A549 (cell line): ENCODE data around the gene PDS5A.

Source experiments
- ESRRA ChIP-seq: fragments of 150-350 bp; IDR thresholded peaks from 2 replicates; pipeline ENCODE4 v1.6.1; 2014; ENCODE audit warnings: mild to moderate bottlenecking, low read length, borderline replicate concordance
- ZFP36 ChIP-seq: fragments of 450-650 bp; IDR thresholded peaks from 2 replicates; pipeline ENCODE4 v1.6.1; 2014; ENCODE audit warnings: borderline replicate concordance; ENCODE audit not compliant: partially characterized antibody

DNA sequence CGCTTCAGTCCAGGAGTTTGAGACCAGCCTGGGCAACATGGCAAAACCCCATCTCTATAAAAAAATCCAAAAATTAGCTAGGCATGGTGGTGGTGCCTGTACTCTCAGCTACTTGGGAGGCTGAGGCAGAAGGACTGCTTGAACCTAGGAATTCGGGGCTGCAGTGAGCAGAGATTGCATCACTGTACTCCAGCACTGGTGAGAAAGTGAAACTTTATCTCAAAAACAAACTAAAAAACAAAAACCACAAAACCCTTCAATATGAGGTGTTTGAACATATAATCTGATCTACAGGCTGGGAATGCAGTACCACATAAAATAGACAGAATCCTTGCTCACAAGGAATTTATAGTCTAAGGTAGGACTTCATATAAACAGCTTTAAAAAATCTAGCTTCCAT is 103.9 kb downstream of the PDS5A start:
- no peak for TF ChIP-seq ZFP36
- no peak for TF ChIP-seq ESRRA
